ENCODE measurements around the gene TMC6.

TMC6 gene

DNA sequence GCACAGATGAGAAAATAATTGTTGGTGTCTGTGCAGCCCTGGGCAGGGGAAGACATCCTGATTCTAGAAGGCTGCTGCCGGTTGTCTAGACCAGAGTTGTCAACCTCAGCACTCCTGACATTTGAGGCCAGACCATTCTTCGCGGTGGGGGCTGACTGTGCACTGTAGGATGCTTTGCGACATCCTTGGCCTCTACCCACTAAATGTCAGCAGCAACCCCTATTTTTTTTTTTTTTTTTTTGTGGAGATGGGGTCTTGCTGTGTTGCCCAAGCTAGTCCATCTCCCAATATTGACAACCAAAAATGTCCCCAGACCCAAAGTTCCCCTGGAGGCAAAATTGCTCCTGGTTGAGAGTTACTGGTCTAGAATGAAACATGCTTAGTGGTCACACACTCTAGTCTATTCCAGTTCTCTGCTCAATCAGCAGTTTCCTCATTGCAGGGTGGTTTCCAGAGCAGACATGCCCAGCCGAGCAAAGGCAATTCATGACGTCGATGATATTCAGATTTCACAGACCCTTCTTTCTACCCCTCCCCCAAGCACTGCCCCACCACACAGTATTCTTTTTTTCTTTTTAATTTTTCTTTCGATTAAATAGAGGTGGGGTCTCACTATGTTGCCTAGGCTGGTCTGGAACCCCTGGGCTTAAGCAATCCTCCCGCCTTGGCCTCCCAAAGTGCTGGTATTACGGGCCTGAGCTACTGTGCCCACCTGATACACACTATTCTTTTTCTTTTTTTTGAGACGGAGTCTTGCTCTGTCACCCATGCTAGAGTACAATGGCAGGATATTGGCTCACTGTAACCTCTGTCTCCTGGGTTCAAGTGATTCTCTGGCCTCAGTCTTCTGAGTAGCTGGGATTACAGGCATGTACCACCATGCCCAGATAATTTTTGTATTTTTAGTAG is 26.6 kb upstream of the TMC6 start:
- Histone ChIP-seq H3K9me3 (ENCODE audit: insufficient read depth, low read depth, low read length) (no peaks in the 10 kb centered on the region), H3K36me3 (ENCODE audit: insufficient read depth, low read length) (no peaks in the 10 kb centered on the region), H2AFZ (ENCODE audit: low read length) (no peak overlapping the region), H3K4me2 (ENCODE audit: low read depth, low read length, poor library complexity, severe bottlenecking) (no peak overlapping the region), H4K20me1 (ENCODE audit: insufficient read depth, low read length, poor library complexity, severe bottlenecking) (no peaks in the 10 kb centered on the region), H3K9ac (ENCODE audit: low read depth, low read length, poor library complexity, severe bottlenecking) (no peak overlapping the region), H3F3A (ENCODE audit: low read depth) (no peaks in the 10 kb centered on the region), H3K9me2 (replicated peaks; ENCODE audit: low read depth, low read length) (no peaks in the 10 kb centered on the region), H3K4me3 (ENCODE audit: low read length, poor library complexity, severe bottlenecking) (no peak overlapping the region), H3K27me3 (ENCODE audit: insufficient read depth, low read length, poor library complexity, severe bottlenecking) (no peaks in the 10 kb centered on the region), H3K79me2 (ENCODE audit: insufficient read depth, low read length) (no peaks in the 10 kb centered on the region), H3K4me1 (ENCODE audit: insufficient read depth, low read length, poor library complexity, severe bottlenecking) (no peaks in the 10 kb centered on the region)
- no peak for TF ChIP-seq EZH2phosphoT487 (IDR thresholded peaks at IDR 0.05; ENCODE audit: borderline replicate concordance)
- TF ChIP-seq, protein P1, sequence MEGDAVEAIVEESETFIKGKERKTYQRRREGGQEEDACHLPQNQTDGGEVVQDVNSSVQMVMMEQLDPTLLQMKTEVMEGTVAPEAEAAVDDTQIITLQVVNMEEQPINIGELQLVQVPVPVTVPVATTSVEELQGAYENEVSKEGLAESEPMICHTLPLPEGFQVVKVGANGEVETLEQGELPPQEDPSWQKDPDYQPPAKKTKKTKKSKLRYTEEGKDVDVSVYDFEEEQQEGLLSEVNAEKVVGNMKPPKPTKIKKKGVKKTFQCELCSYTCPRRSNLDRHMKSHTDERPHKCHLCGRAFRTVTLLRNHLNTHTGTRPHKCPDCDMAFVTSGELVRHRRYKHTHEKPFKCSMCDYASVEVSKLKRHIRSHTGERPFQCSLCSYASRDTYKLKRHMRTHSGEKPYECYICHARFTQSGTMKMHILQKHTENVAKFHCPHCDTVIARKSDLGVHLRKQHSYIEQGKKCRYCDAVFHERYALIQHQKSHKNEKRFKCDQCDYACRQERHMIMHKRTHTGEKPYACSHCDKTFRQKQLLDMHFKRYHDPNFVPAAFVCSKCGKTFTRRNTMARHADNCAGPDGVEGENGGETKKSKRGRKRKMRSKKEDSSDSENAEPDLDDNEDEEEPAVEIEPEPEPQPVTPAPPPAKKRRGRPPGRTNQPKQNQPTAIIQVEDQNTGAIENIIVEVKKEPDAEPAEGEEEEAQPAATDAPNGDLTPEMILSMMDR (conservative IDR thresholded peaks at IDR 0.05; ENCODE audit: low read length): no peak

DNA sequence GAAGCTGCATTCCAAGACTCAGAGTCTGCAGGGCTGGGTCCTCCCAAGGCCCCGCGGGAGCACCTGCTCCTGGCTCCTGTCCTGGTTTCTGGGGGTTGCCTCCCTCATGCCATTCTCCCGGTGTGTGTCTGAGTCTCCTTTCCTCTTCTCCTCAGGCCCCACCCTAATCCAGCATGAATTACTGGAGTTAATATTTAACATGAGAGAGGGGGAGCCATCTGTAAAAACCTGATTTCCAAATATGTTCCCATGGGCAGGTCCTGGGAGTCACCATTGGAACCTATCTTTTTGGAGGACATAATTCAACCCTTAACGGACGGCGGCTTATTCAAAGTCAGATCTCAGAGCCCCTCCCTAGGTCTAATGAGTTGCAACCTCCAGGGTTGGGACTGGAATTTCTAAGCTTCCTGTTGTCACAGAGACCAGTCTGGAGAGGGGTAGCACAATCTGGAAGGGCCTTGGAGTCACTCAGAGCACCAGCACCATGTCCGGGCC is 23.0 kb upstream of the TMC6 start:
- H3K9me2 ChIP-seq (replicated peaks; ENCODE audit: low read depth, low read length): no peaks in the 10 kb centered on the region
- H3K79me2 ChIP-seq (ENCODE audit: insufficient read depth, low read length): no peaks in the 10 kb centered on the region
- H3K9me3 ChIP-seq (ENCODE audit: insufficient read depth, low read depth, low read length): no peaks in the 10 kb centered on the region
- no peaks in the 10 kb centered on the region for H4K20me1 ChIP-seq (ENCODE audit: insufficient read depth, low read length, poor library complexity, severe bottlenecking)
- TF ChIP-seq, protein P1 (conservative IDR thresholded peaks at IDR 0.05; ENCODE audit: low read length): no peak
- TF ChIP-seq EZH2phosphoT487 (IDR thresholded peaks at IDR 0.05; ENCODE audit: borderline replicate concordance): no peak
- no peaks in the 10 kb centered on the region for H3K36me3 ChIP-seq (ENCODE audit: insufficient read depth, low read length)
- no peaks in the 10 kb centered on the region for H3K27me3 ChIP-seq (ENCODE audit: insufficient read depth, low read length, poor library complexity, severe bottlenecking)
- H2AFZ ChIP-seq (ENCODE audit: low read length): no peak overlapping the region
- H3K4me1 ChIP-seq (ENCODE audit: insufficient read depth, low read length, poor library complexity, severe bottlenecking): no peaks in the 10 kb centered on the region
- no peaks in the 10 kb centered on the region for H3F3A ChIP-seq (ENCODE audit: low read depth)
- no peak overlapping the region for H3K4me3 ChIP-seq (ENCODE audit: low read length, poor library complexity, severe bottlenecking)
- H3K9ac ChIP-seq (ENCODE audit: low read depth, low read length, poor library complexity, severe bottlenecking): no peak overlapping the region
- no peak overlapping the region for H3K4me2 ChIP-seq (ENCODE audit: low read depth, low read length, poor library complexity, severe bottlenecking)

DNA sequence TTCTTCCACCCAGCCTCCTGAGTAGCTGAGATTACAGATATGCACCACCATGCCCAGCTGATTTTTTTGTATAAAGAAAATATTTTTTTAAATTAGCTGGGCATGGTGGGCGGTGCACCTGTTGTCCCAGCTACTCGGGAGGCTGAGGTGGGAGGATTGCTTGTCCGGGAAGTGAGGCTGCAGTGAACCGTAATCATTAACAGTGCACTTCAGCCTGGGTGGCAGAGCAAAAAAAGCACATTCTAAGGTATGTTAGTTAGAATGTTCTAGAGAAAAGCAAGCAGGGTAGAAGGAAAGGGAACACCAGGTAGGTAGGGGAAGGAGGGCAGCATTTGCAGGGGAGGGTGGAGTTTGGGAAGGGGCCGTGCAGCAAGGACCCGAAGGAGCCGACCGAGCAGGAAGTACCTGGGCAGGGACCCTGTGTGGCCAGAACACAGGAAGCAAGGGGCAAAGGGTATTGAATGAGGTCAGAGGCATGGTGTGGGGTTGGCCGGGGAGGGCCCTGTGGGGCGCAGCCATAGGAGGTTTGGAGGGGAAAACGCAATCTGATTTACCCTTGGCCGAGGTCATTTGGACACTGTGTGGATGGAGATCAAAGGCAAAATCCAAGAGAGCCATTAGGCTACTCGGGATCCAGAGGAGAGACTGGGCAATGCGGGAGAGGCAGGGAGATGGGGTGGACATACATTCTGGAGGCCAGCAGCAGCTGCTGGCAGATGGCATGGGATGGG is 19.9 kb upstream of the TMC6 start:
- Histone ChIP-seq H2AFZ (ENCODE audit: low read length) (no peak overlapping the region), H3K4me3 (ENCODE audit: low read length, poor library complexity, severe bottlenecking) (no peak overlapping the region), H3K9me3 (ENCODE audit: insufficient read depth, low read depth, low read length) (no peaks in the 10 kb centered on the region), H3K9ac (ENCODE audit: low read depth, low read length, poor library complexity, severe bottlenecking) (no peak overlapping the region), H3K36me3 (ENCODE audit: insufficient read depth, low read length) (no peaks in the 10 kb centered on the region), H3K27me3 (ENCODE audit: insufficient read depth, low read length, poor library complexity, severe bottlenecking) (no peaks in the 10 kb centered on the region), H3K4me1 (ENCODE audit: insufficient read depth, low read length, poor library complexity, severe bottlenecking) (no peaks in the 10 kb centered on the region), H3F3A (ENCODE audit: low read depth) (no peaks in the 10 kb centered on the region), H3K79me2 (ENCODE audit: insufficient read depth, low read length) (no peaks in the 10 kb centered on the region), H3K4me2 (ENCODE audit: low read depth, low read length, poor library complexity, severe bottlenecking) (no peak overlapping the region), H4K20me1 (ENCODE audit: insufficient read depth, low read length, poor library complexity, severe bottlenecking) (no peaks in the 10 kb centered on the region), H3K9me2 (replicated peaks; ENCODE audit: low read depth, low read length) (no peaks in the 10 kb centered on the region)
- TF ChIP-seq, protein P1 (conservative IDR thresholded peaks at IDR 0.05; ENCODE audit: low read length): no peak
- no peak for TF ChIP-seq EZH2phosphoT487 (IDR thresholded peaks at IDR 0.05; ENCODE audit: borderline replicate concordance)

Data from Loucy (cell line).